ENCODE results near the gene KLHL29.

The KLHL29 gene

DNA sequence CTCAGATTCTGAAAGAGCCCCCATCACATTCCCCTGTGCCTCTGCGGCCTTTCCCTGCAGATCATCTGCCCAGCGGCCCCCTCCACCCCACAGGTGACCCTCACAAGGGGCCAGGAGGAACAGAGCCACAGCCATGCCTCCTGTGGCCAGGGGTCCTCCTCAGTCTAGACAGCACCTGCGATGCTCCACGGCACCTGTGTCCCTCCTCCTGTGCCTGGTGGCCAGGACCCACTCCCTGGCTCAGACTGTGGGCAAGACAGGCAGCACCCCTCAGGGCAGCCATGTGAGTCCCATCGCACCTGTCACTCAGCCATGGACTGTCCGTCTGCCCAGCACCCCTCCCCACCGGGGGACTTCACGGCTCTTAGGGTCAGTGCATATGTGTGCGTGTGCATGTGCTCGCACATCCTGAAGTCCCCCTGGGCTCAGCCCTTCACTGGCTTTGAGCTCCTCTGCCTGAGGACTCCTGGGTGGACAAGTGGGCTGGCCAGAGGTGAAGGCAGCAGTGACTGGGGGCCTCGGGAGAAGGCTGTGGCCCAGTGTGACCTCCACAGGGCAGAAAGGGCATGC is 304.2 kb downstream of the KLHL29 start:
- no peak for DNase-seq

DNA sequence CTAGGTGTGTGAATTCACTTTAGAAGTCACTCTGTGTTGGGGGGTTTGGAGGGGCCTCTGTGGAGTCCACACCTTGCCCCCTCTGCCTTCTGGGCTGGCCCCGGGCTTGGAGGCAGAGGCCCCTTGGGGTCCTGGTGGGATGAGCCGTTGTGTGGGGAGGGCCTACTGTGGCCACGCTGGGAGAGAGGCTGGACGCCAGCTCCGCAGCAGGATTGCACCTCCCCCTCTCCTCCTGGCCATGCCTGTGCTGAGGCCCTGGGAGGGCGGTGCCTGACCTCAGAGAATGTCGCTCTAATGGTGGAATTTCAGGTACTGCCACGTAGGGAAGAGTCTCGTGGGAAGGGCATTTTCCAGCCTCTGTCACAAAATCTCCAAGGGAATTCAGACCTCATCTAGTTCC is 304.9 kb downstream of the KLHL29 start:
- DNase-seq, result no peak

DNA sequence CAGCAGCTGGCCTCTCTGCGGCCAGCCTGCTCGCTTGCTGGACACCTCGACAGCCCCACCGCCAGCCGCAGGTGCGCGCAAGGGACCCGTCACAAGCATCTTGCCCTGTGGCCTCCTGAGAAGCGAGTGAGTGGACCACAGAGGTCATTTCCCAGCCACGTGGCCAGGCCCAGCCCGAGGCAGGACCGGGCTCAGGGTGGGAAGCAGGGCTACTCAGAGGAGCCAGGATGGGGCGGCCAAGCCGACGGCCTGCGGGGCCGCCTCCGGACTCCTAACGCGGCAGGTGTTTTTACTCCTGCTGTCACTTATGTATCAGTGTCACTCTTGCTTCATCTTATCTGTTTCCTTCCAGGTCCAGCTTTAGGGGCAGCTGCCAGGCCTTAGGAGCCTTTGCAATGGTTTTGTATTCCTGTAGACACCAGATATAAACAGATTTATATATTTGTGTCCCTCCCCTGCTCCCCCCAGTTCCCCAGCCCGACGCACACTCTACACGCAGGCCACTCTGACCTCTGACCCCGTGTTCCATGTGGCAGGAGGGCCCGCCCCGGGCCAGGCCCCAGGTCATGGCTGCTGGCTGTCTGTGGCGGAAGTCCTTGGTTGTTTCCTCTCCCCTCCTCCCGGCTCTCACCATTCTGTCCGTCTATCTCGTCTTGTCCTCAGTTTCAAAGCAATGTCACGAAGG is 305.6 kb downstream of the KLHL29 start:
- no peak for DNase-seq

DNA sequence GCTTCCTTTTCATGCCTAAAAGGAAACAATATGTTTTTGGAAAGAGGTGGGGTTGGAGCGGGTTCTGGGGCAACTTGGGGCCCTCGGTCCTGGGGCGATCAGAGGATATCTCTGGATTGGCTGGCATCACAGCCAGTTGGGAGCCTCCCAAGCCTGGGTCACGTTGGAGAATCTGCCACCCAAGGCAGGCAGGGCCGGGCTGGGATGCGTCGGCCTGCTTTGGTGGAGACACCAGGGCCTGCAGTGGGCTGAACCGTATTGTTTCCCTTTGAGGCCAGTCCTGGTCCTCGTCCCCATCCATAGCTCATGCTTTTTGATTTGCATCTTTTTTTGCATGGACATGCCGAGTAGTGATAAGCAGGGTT is 306.1 kb downstream of the KLHL29 start:
- DNase-seq, result no peak

DNA sequence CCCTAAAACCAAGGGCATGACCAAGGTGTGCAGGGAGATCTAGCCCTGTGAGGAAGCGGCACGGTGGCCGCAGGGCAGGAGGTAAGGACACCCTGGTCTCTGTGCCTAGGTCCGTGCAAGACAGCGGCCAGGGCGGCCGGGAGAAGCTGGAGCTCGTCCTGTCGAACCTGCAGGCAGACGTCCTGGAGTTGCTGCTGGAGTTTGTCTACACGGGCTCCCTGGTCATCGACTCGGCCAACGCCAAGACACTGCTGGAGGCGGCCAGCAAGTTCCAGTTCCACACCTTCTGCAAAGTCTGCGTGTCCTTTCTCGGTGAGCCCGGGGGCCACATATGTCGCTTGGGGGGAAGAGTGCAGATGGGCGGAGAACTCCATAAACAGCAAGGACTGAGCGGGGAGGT is 306.6 kb downstream of the KLHL29 start:
- no peak for DNase-seq

DNA sequence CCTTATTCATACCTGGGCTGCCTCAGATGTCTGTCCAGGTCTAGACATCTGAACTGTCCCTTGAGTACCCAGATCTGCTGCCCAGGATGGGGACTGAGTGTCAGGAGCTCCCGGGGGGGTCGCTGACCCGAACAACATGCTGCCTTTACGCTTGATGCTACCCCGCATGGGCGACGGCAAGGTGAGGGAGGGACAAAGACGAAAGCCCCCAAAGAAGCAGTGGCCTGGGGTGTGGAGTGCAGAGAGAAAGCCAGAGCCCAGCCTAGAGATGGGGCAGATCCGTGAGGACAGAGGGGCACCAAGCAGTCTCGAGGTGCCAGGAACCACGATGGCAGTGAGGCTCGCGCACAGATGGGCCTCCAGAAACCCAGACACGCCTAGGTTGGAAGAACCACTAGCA is 307.3 kb downstream of the KLHL29 start:
- DNase-seq, result no peak

DNA sequence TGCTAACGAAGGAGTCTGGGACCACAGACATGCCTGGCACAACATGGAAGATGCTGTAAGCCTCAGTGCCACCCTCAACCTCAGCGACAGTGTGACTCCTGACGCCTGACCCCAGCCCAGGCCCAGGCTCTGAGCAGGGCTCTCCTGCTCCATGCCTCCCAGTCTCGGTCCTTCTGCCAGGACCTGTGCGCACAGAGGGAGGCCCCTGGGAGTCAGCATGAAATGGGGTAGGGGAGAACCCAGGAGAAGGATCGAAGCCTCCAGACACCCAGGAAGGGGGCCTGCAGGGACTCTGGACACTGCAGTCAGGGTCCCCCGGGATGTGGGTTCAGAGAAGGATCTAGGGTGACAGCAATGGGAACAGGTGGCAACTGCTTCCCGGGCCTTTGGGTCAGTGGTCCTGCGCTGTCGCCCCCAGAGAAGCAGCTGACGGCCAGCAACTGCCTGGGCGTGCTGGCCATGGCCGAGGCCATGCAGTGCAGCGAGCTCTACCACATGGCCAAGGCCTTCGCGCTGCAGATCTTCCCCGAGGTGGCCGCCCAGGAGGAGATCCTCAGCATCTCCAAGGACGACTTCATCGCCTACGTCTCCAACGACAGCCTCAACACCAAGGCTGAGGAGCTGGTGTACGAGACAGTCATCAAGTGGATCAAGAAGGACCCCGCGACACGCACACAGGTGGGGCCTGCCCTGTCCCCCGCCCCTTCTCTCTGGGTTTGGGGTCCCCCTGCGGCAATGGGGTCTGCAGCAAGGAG is 308.0 kb downstream of the KLHL29 start:
- no peak for DNase-seq

DNA sequence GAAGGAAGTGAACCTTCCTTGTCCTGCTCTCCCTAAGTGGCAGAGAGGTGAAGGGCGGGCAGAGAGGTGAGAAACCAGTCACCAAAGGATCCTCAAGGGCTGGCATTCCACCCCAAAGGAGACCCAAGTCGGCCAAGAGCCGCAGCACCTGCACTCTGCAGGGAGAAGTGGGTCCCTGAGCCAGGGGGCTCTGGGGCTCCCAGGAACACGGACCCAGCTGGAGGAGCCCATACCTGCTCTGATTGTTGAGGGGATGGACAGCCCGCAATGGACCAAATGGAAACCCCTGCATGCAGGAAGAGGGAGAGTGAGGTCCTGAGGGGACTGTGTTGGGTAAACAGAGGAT is 308.6 kb downstream of the KLHL29 start:
- no peak for DNase-seq

DNA sequence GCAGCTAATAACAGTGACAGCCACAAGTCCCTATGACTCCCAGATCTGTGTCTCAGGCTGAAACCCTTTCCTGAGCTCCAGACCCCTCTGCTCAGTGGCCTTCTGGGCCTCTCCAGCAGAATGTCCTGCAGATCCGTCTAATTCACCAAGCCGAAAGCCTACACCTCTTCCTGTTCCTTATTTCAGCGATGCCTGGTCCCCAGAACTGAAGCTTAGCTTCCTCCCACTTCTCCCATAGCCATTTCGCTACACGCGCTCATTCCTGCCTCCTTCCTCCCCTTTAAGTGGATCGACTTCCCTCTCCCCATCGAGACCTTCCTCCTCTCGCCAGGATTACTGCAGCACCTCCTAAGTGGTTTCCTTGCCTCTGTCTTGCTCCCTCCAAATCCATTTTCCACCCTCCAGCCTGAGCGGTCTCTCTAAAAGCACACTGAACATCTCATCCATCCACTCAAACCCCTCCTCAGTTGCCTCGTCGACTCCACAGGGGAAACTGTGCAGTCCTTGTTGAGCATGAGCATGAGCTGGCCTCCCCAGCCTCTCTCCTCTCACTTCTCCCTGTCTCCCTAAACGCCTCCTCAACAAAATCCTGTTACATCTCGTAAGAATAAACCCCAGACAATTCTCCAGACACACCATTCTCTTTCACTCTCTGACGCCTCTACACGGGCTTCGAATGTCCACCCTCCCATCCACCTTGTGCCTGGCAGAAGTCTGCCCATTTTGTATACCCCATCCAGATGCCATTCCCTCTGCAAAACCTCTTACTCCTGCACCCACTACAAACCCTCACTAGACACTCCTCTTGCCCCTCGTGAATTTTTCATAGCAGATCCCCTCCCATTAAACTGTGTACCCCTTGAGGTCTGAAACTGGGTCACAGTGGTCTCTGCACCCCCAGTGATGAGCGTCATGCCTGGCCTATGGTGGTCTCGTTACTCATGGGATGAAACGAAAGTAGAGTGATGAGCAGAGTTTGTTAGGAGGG is 309.4 kb downstream of the KLHL29 start:
- no peak for DNase-seq

DNA sequence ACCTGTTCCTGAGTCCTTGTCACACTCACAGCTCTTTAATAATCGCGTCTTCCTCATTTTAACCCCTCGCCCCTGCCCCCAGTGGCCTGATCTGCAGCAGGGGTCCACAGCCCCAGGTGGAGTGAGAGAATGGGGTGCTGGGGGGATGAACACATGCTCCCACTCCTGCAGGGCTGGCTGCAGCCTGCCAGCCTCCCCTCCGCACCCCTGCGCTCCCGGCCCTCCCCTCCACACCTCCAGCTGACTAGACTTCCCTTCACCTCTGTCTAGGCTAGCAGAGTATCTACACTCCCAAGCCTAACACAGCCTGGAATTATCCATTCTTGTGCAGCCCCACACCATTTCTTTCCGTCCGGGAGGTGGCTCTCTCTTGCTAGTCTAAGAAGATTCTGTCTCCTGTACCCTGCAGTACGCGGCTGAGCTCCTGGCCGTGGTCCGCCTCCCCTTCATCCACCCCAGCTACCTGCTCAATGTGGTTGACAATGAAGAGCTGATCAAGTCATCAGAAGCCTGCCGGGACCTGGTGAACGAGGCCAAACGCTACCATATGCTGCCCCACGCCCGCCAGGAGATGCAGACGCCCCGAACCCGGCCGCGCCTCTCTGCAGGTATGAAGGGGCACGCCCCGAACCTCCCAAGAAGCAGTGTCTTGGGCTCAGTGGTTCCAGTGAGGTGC is 310.4 kb downstream of the KLHL29 start:
- no peak for DNase-seq

DNA sequence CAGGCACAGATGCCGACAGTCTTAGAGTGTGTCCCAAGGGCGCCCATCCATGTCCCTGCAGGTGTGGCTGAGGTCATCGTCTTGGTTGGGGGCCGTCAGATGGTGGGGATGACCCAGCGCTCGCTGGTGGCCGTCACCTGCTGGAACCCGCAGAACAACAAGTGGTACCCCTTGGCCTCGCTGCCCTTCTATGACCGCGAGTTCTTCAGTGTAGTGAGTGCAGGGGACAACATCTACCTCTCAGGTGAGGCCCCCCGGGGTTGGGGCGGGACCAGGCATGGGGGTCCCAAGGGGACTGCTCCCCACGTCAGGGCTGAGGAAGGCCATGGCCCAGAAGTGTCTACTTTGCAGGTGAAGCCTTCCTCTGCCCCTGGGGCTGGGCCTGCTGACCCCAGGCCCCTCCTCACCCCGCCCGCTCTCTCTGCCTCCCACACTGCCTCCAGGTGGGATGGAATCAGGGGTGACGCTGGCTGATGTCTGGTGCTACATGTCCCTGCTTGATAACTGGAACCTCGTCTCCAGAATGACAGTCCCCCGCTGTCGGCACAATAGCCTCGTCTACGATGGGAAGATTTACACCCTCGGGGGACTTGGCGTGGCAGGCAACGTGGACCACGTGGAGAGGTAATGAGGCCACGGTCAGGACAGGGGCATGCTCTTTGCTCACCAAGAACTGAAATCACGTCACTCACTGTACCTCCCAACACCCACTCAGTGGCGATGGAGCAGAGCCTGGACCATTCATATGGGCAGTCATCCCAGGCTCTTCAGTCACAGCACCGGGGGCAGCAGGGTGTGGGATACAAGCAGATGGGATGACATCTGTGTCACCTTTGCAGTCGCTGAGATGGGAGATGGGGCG is 311.1 kb downstream of the KLHL29 start:
- DNase-seq, result no peak

DNA sequence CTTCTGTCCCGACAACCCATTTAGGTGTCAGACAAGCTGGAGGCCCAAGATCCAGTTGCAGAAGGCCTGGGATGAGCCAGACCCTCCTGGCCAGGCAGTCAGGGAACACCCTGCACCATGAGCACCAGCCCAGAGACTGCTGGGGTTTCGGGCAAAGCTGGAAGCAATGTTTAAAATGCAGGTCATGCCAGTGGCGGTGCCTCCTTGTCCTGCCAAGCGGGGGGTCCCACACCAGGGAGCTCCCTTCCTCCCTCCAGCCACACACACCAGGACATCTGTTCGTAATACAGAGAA is 311.7 kb downstream of the KLHL29 start:
- DNase-seq, result no peak

DNA sequence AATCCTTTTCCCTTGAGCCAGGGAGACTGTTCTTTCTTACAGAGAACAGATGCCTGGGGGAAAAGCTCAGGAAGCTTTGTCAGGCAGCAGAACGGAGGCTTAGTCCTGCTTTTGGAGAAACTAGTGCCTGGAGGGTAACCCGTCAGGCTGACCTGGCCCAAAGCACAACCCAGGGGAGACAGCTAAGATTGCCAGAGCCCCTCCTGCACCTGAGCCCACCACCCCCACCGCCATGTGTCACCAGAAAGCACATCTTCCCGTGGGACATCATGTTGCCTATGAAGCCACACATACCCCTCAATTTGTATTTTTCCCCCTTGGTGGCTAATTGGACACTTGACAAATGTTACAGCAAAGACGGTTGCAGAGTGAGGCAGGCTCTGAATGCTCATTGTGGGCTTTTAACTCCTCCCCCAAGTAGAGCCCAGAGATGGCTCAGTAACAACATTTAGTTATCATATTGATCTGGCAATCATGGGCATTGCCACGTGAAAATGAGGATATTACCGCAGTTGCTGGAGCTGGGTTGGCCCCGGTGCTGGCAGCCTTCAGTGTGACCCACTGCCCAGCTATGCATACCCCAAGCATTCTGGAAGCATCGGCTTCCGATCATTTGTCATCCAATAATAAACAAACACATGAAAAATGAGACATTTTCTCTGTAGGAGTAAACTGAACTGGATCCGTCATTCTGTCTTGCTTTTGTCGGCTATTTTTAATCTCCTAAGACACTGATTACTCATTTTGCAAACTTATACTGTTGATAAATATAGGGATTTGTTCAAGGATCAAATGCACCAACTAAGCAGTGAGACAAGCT is 312.5 kb downstream of the KLHL29 start:
- DNase-seq, result no peak

DNA sequence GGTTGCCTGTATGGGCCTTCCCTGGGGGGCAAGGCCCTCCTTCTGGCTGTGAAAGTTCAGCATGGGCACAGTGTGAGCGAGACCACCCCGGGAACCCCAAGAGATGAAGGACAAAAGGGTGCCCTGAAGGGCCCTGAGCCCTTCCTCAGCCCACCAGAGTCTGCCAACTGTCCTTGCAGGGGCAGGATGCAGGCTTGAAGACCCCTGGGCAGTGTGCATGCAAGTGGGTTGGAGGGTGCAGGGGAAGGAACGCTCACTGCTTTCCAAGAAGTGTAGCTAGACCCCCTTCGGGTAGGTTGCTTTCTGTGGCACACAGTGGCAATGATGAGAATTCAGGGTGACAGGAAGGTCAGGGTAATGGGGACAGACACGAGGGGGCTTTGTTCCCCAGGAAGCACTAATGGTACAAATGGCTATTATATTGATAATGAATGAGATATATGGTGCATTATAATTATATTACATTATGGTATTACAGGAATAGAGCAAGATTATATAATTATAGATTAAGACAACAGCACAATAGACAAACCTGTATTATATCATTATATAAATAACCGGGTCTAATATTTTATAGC is 313.2 kb downstream of the KLHL29 start:
- DNase-seq, result no peak

DNA sequence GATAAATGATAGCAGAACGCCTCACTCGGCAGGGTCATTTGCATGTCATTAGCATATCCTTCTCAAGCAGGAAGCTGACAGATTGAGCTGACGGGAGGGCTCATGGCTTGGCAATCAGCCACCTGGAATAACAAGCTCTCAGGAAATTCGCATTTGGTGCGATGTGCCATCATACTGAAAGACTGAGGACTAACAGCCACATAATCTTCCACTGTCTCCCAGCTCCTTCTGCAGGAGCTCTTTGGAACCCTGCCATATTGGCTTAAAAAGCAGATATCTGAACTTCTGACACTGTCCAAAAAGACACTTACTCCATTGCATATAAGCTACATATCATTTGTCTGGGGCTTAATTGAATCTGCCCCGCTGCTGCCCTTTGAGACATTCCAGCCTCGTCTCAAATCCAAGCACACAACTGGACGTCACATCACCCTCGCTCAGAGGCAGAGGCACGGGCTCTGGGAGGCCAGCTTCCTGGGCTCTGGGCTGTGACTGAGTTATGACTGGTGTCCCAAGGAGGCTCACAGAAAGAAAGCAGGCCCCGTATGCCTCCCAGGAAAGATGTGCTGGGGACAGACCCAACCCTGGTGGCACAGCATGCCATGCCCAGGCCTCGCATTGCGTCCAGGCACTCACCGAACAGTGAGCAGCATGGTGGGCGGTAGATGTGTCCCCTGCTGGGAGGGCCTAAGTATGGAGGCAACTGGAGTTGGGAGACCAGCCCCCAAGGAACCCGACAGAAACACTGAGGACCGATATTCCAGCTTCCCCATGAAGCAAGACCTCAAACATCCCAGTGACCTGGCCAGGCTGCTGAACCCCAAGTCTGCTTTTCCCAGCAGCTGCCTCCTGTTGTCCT is 314.0 kb downstream of the KLHL29 start:
- DNase-seq, result no peak

DNA sequence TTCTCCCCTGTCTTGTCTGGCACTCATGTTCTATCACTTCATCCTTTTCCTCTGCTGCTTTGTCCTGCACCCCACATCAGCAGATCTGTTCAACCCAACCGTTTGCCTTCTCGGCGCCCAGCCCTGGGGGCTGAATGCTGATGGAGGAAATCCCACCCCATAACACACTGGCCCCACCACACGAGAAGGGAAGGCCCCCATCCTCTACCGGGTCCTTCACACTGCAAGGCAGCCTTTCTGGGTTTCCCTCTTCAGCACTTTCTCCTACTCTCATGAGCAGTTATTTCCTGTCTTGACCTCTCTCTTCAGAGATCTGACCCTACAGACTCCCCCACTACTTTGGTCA is 314.6 kb downstream of the KLHL29 start:
- no peak for DNase-seq

DNA sequence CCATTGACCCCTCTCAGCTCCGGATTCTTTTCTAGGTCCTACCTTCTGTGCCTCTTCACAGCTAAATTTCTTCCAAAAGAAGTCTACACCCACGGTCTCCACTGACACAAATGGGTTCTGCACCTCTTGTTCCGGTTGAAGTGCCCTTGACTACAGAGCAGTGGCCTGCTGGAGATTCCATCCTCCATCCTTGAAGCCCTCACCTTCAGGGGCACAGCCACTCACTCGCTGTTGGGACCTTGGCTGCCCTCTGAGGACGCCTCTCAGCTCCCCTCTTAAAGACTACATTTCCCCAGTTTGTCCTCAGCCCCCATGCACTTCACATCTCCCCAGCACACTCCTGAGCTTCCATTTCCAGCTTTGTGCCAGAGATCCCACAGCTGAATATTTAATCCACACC is 315.6 kb downstream of the KLHL29 start:
- no peak for DNase-seq

DNA sequence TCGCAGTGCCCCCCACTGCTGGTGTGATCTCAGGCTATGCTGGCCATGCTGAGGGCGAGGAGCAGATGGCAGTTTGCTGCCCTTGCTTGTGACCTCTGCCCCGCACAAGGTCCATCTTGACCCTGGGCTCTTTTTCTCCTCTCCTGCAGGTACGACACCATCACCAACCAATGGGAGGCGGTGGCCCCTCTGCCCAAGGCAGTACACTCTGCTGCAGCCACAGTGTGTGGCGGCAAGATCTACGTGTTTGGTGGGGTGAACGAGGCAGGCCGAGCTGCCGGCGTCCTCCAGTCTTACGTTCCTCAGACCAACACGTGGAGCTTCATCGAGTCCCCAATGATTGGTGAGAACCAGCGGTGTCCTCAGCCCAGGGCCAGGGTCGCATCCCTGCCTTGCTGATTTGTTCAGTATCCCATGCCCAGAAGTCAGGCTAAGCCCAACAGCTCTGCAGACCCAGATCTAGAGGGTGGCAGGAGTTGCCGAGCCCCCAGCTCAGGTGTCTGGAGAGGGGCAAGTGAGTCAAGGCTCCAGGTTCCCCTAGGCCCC is 318.1 kb downstream of the KLHL29 start:
- no peak for DNase-seq

DNA sequence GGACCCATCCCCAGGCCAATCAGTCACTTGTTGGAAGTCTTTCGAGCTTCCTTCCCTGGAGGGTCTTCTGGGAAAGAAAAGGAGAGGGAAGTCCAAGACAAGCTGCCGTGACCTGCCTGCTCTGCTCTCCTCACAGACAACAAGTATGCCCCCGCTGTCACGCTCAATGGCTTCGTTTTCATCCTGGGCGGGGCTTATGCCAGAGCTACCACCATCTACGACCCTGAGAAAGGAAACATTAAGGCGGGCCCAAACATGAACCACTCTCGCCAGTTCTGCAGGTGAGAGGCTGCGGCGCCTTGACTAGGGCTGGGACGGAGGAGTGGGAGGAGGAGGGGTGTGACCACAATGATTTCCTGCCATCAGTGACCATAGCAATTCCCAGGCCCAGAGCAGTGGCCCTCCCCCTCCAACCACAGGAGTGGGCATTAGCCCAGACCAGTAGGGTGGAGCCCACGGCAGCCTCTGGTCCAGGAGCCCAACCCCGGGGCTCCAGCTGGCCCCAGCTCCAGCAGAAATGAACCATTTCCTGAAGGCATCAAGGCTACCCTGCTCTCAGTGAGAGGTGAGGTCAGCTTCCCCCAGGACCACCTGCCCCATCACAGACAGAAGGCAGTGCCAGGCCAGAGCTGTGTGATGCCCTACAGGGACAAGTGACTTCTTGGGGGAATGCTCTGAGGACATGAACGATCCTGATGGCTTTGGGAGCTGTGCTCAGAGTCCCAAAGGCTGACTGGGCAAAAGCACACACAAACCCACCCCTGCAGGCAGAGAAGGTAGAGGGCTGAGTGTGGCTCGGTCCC is 318.8 kb downstream of the KLHL29 start:
- no peak for DNase-seq
